Stomach (tissue), 19 donors: ENCODE data around the gene PAX4. TPM values are rescaled to one million over a fixed set of nuclear protein-coding genes. Genes with fewer than 3 reads are reported as not detected.

ENCODE experiments used
- DNase-seq, 2 donors: peaks; one replicate each; pipeline versions ENCODE4 v3.0.0 to v3.0.0-alpha.2; 2013 to 2019
- H3K27ac ChIP-seq, 5 donors: fragments of 200-600 bp in 4 of 5; sonication (generic) in 4 of 5; one replicate each; pipeline ENCODE4 v1.5.1; 2013 to 2019; ENCODE audit warnings: mild to moderate bottlenecking in 1 of 5, moderate library complexity in 1 of 5
- H3K27me3 ChIP-seq, 3 donors: fragments of 200-600 bp; sonication (generic); one replicate each; pipeline ENCODE4 v1.5.1; 2017 to 2019; ENCODE audit warnings: mixed run types in 1 of 3
- H3K36me3 ChIP-seq, 4 donors: fragments of 200-600 bp; sonication (generic); 1 replicate in 3 of 4; 2 replicates in 1 of 4; pipeline ENCODE4 v1.5.1; 2016 to 2019
- H3K4me1 ChIP-seq, 4 donors: fragments of 200-600 bp; sonication (generic); one replicate each; pipeline ENCODE4 v1.5.1; 2016 to 2019
- H3K4me3 ChIP-seq, 4 donors: fragments of 200-600 bp; sonication (generic) in 3 of 4; one replicate each; pipeline ENCODE4 v1.5.1; 2016 to 2019; ENCODE audit warnings: mild to moderate bottlenecking in 1 of 4
- H3K9me3 ChIP-seq, 4 donors: fragments of 200-600 bp; sonication (generic); one replicate each; pipeline ENCODE4 v1.5.1; 2016 to 2019
- EP300 ChIP-seq: sonication (generic); formaldehyde crosslinking; IDR thresholded peaks from one replicate; pipeline ENCODE4 v1.6.1; 2017; ENCODE audit warnings: antibody characterized with exemption
- POLR2A ChIP-seq, 4 donors: fragments of 450-650 bp; IDR thresholded peaks; one replicate each; pipeline ENCODE4 v1.6.1; 2016; ENCODE audit warnings: antibody characterized with exemption in 4 of 4, control low read depth in 2 of 4, mild to moderate bottlenecking in 1 of 4, moderate library complexity in 1 of 4
- POLR2AphosphoS5 ChIP-seq, 3 donors: sonication (generic); formaldehyde crosslinking; IDR thresholded peaks; one replicate each; pipeline ENCODE4 v1.6.1; 2016; ENCODE audit warnings: antibody characterized with exemption in 3 of 3
- WGBS, 5 donors: extraction: QIAGEN DNeasy Blood & Tissue Kit in 3 of 5; methylation state at CpG; one replicate each; pipeline versions ENCODE4 v1.1.5 to v1.1.7; 2013 to 2018; 5-methylcytosine and 5-hydroxymethylcytosine counted together
- intact Hi-C: fragments of 100-400 bp; cut with DNase I; formaldehyde crosslinking; loops from one replicate; pipeline ENCODE4 v1.15.1; 2023; ENCODE audit warnings: low total_unique reads
- long read RNA-seq, 10 donors: transcript quantifications; one replicate each; lab custom pipeline, GENCODE V29; 2026
- polyA plus RNA-seq, 3 donors: library from polyadenylated mRNA; stranded (reverse); fragments of 200-250 nt; gene quantifications; one replicate each; pipeline ENCODE4 v1.2.3, GENCODE V29; 2013
- total RNA-seq, 5 donors: library from RNA; depleted of rRNA; stranded (reverse); fragments of >200 nt; gene quantifications; one replicate each; pipeline versions ENCODE4 v1.1.0 to v1.2.3, GENCODE V29; 2014 to 2016
- TF ChIP-seq, protein P1 (sequence below), 7 experiments: fragments of 450-650 bp in 4 of 7; fragments of 200-600 bp in 3 of 7; sonication (generic) in 3 of 7; IDR thresholded peaks; one replicate each; pipeline ENCODE4 v1.5.1; 2016 to 2019; ENCODE audit warnings: antibody characterized with exemption in 7 of 7, control low read depth in 2 of 7, mild to moderate bottlenecking in 1 of 7
- donor health status: healthy with polysubstance abuse.
- donor health status: Bipolar disorder and iron deficiency.
- donor health status: healthy.

PAX4 gene, protein sequence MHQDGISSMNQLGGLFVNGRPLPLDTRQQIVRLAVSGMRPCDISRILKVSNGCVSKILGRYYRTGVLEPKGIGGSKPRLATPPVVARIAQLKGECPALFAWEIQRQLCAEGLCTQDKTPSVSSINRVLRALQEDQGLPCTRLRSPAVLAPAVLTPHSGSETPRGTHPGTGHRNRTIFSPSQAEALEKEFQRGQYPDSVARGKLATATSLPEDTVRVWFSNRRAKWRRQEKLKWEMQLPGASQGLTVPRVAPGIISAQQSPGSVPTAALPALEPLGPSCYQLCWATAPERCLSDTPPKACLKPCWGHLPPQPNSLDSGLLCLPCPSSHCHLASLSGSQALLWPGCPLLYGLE
- total RNA-seq (not detected), polyA plus RNA-seq (not detected)
- long read RNA-seq, donor 1: 0 reads
- long read RNA-seq, donor 2: 0 reads
- long read RNA-seq, donor 3: 0 reads
- long read RNA-seq, donor 4: 0 reads
- long read RNA-seq, donor 5: 0 reads
- long read RNA-seq, donor 6: 0 reads
- long read RNA-seq, donor 7: 0 reads
- long read RNA-seq, donor 8: 0 reads
- long read RNA-seq, donor 9: 0 reads
- long read RNA-seq, donor 10: 0 reads

DNA sequence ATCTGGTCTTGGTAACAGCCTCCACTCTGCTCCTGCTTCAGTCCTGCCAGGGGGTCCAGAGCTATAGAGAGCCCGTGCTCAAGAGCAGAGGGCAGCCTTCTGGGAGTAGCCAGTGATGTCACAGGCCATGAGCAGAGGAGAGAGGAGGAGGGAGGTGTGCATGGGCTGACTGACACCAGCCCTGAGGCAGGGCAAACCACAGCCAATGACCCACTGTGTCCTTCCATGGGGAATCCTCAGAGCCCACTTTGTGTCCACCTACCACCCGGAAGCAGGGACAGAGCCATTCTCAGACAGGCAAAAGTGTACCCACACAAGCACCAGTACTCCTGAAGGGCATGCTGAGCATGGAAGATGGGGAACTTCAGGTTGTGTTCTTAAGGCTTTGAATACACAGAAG lies at the start of gene PAX4:
Gene PAX4, minus strand, starts transcription at position 101 of the 400 bp plus-strand sequence. CDS start 2,214 bp downstream, outside the sequence.
- Histone ChIP-seq H3K27ac (no peak within 1 kb of the TSS), H3K27me3 (peaks cover 0 to 83% (median 39%) of the 10 kb centered on the region in 3 donors)

DNA sequence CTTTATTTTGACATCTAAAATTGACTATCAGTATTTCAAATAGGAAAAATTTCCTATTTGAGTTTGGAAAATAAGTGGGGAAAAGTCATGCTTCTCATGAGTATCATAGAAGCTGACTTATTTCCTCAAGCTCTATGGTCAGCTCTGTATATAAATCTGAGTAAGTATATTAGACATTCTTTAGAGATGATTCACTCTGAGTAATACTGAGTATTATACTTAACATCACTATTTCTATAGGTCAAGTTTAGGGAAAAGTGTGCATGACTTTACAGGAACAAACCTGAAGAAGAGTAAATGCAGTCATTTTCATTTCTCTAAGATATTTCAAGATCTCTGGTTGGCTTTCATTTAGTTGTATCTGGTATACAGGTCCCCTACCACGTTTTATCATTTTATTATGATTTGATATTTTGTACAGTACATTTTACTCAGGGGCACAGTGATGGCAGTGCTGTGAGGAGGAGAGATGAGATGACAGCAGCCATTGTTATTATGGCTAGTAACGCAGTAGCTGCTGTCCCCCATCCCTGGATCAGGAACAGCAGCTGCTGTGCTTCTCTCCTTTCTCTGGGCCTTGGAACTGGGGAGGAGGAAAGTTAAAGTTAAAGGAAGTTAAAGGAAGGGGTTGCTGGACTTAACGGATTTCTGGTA lies 49.2 kb upstream of the PAX4 start:
- no peaks in the 10 kb centered on the region for H3K27me3 ChIP-seq
- WGBS, 5 donors: 65 to 75% (median 66%) methylated on average over 3 of the region's 3 CpGs

More for the DNA sequence above, at the start of gene PAX4:
- Histone ChIP-seq H3K9me3 (no peaks in the 10 kb centered on the region), H3K36me3 (no peaks in the 10 kb centered on the region), H3K4me1 (peaks cover 0 to 14% (median 0%) of the 10 kb centered on the region in 4 donors), H3K4me3 (no peak within 1 kb of the TSS)
- intact Hi-C loops: no loop called here
- WGBS, 5 donors: 42 to 59% (median 50%) methylated on average over 2 of the region's 2 CpGs
- no peak for DNase-seq
- TF ChIP-seq POLR2A (IDR thresholded peaks at IDR 0.05): no peak
- TF ChIP-seq POLR2AphosphoS5 (IDR thresholded peaks at IDR 0.05): no peak
- no peak for TF ChIP-seq EP300
- TF ChIP-seq, protein P1, sequence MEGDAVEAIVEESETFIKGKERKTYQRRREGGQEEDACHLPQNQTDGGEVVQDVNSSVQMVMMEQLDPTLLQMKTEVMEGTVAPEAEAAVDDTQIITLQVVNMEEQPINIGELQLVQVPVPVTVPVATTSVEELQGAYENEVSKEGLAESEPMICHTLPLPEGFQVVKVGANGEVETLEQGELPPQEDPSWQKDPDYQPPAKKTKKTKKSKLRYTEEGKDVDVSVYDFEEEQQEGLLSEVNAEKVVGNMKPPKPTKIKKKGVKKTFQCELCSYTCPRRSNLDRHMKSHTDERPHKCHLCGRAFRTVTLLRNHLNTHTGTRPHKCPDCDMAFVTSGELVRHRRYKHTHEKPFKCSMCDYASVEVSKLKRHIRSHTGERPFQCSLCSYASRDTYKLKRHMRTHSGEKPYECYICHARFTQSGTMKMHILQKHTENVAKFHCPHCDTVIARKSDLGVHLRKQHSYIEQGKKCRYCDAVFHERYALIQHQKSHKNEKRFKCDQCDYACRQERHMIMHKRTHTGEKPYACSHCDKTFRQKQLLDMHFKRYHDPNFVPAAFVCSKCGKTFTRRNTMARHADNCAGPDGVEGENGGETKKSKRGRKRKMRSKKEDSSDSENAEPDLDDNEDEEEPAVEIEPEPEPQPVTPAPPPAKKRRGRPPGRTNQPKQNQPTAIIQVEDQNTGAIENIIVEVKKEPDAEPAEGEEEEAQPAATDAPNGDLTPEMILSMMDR (IDR thresholded peaks at IDR 0.05): no peak

DNA sequence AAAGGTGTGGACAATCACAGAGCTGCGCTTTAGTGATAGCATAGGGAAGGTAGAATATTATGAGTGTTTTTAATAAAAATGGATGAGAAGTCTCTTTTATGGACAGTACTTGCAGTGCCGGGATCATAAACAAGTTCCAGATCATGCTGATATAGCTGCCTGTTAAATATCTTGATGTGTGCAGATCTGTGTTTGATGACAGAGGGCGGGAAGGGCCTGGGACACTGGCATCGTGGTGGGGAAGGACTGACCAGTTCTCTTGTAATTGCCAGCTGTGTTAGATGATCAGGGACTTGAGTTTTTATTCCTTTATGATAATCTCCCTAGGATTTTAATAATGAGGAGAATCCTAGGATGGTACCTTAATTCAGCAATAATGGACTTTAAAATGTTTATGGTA lies 48.7 kb upstream of the PAX4 start:
- 61 to 85% (median 70%) methylated on average over 4 of the region's 4 CpGs for WGBS, 5 donors

More for the DNA sequence above, 49.2 kb upstream of the PAX4 start:
- peaks cover 0 to 14% (median 4%) of the 10 kb centered on the region in 4 donors for H3K36me3 ChIP-seq
- no peak for TF ChIP-seq POLR2AphosphoS5 (IDR thresholded peaks at IDR 0.05)
- TF ChIP-seq POLR2A (IDR thresholded peaks at IDR 0.05): no peak
- TF ChIP-seq, protein P1 (IDR thresholded peaks at IDR 0.05): no peak
- TF ChIP-seq EP300: no peak
- no peak overlapping the region for H3K4me3 ChIP-seq
- H3K4me1 ChIP-seq: peaks cover 4 to 52% (median 26%) of the 10 kb centered on the region in 4 donors
- no peak overlapping the region for H3K27ac ChIP-seq
- H3K9me3 ChIP-seq: no peaks in the 10 kb centered on the region
- DNase-seq: no peak
- intact Hi-C loops: no loop called here

DNA sequence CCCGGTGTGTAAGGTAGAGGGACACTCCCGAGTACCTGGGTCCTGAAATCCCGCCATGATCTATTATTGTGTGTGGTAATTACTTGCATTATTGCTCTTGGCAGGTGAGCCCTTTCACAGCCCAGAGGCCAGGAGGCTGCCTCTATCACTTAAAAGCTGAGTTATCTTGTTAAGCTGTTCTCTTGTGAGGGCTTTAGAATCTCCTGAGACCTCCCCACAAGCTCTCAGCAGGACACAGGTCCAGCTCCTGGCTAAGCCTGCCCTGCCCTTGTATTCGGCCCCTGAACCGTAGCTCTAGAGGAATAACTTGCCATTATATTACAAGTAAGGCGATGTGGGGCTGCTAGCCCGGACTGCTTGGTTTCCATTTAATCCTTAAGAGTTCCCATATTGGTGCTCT lies 48.0 kb upstream of the PAX4 start:
- TF ChIP-seq EP300: no peak
- no peak for TF ChIP-seq POLR2A (IDR thresholded peaks at IDR 0.05)
- no peak for TF ChIP-seq POLR2AphosphoS5 (IDR thresholded peaks at IDR 0.05)
- TF ChIP-seq, protein P1 (IDR thresholded peaks at IDR 0.05): no peak
- Histone ChIP-seq H3K36me3 (peaks cover 0 to 14% (median 4%) of the 10 kb centered on the region in 4 donors), H3K9me3 (no peaks in the 10 kb centered on the region), H3K27me3 (no peaks in the 10 kb centered on the region), H3K4me1 (peaks cover 6 to 56% (median 28%) of the 10 kb centered on the region in 4 donors), H3K4me3 (no peak overlapping the region), H3K27ac (no peak overlapping the region)
- 78 to 90% (median 83%) methylated on average over 7 of the region's 7 CpGs for WGBS, 5 donors
- intact Hi-C loops: no loop called here
- DNase-seq: no peak

More for the DNA sequence above, 48.7 kb upstream of the PAX4 start:
- no peak for DNase-seq
- Histone ChIP-seq H3K27me3 (no peaks in the 10 kb centered on the region), H3K4me1 (peaks cover 4 to 54% (median 26%) of the 10 kb centered on the region in 4 donors), H3K27ac (no peak overlapping the region), H3K36me3 (peaks cover 0 to 14% (median 4%) of the 10 kb centered on the region in 4 donors), H3K4me3 (no peak overlapping the region), H3K9me3 (no peaks in the 10 kb centered on the region)
- TF ChIP-seq EP300: no peak
- TF ChIP-seq POLR2AphosphoS5 (IDR thresholded peaks at IDR 0.05): no peak
- TF ChIP-seq, protein P1 (IDR thresholded peaks at IDR 0.05): no peak
- no peak for TF ChIP-seq POLR2A (IDR thresholded peaks at IDR 0.05)
- intact Hi-C loops: no loop called here
